ENCODE results near the gene CEP85L. TPM values are rescaled to one million over a fixed set of nuclear protein-coding genes. Genes with fewer than 3 reads are reported as not detected.

CEP85L gene
- total and polyA plus RNA-seq, 2 of the 4 experiments (the other 2 are of a cell fraction), result 2.3 to 25.6 TPM

GRCh38 chr6:118535176-118535844, 116.1 kb downstream of the CEP85L start:
- H3K4me3 ChIP-seq (ENCODE audit: insufficient read depth, low read depth, low read length), result no peak overlapping the region
- H2BK120ac ChIP-seq (ENCODE audit: low read depth, low read length), result no peak overlapping the region
- H2AFZ ChIP-seq (replicated peaks; ENCODE audit: low read length, poor library complexity), result no peak overlapping the region
- H2BK5ac ChIP-seq (ENCODE audit: low read depth, low read length, poor library complexity, severe bottlenecking), result no peak overlapping the region
- no peak overlapping the region for H3K4ac ChIP-seq (ENCODE audit: low read depth, low read length)
- H2AK5ac ChIP-seq (ENCODE audit: low read depth, low read length), result no peak overlapping the region
- no peak overlapping the region for H4K91ac ChIP-seq (ENCODE audit: insufficient read depth, low read depth, low read length)
- no peaks in the 10 kb centered on the region; the same call in 1 of the 2 replicates for H3K9me3 ChIP-seq (ENCODE audit: control insufficient read depth, insufficient read depth, low read length)
- no peak overlapping the region for H3K56ac ChIP-seq (ENCODE audit: extremely low read depth, insufficient read depth, low read length)
- ATAC-seq (ENCODE audit: low read depth) (no peak), DNase-seq (no peak)
- WGBS, 2 experiments (ENCODE audit: extremely low coverage in 2 of 2, insufficient read length in 1 of 2), result no CpG with 5 or more reads among the region's 6 CpGs
- BruUV-seq (replicated peaks), result no TSS peak
- intact Hi-C loops (cut with micrococcal nuclease) (no loop called here), dilution Hi-C loops (cut with HindIII; ENCODE audit: low sequenced_read_pairs, unreplicated experiment) (no loop called here), in situ Hi-C loops (cut with MboI; ENCODE audit: low sequenced_read_pairs) (no loop called here)
- H3K4me1 ChIP-seq (ENCODE audit: control insufficient read depth, insufficient read depth, low read length), result no peaks in the 10 kb centered on the region
- H2BK20ac ChIP-seq (ENCODE audit: low read depth, low read length), result no peak overlapping the region
- no peak overlapping the region for H3K4me2 ChIP-seq (ENCODE audit: low read depth, low read length)
- no peak overlapping the region for H3K27ac ChIP-seq (ENCODE audit: insufficient read depth, low read length)
- H3K9ac ChIP-seq (ENCODE audit: low read depth, low read length), result no peak overlapping the region
- ChIA-PET POLR2A (ENCODE audit: unreplicated experiment) (no interaction called here), CTCF (no interaction called here)
- H2AK9ac ChIP-seq (replicated peaks; ENCODE audit: low read depth, low read length, poor library complexity), result no peak overlapping the region
- H4K5ac ChIP-seq (ENCODE audit: low read depth, low read length), result no peak overlapping the region
- no peak overlapping the region for H3K14ac ChIP-seq (replicated peaks; ENCODE audit: low read depth, low read length)
- no peaks in the 10 kb centered on the region for H3K36me3 ChIP-seq (ENCODE audit: control insufficient read depth, insufficient read depth, low read length)
- no peaks in the 10 kb centered on the region; the same call in 1 of the 2 replicates for H4K20me1 ChIP-seq (ENCODE audit: insufficient read depth, low read length)
- no peaks in the 10 kb centered on the region for H3K9me1 ChIP-seq (ENCODE audit: insufficient read depth, low read length)
- H3K27me3 ChIP-seq (ENCODE audit: control insufficient read depth, insufficient read depth, low read length), result no peaks in the 10 kb centered on the region
- H3K18ac ChIP-seq (ENCODE audit: low read depth, low read length), result no peak overlapping the region
- H3K23ac ChIP-seq (ENCODE audit: low read depth, low read length), result no peak overlapping the region
- TF ChIP-seq CEBPB (IDR thresholded peaks at IDR 0.05; ENCODE audit: low read depth, low read length) (no peak), MAFK (IDR thresholded peaks at IDR 0.05; ENCODE audit: low read depth, low read length) (no peak), POLR2A (IDR thresholded peaks at IDR 0.05; ENCODE audit: low read depth, low read length) (no peak), CTCF (conservative IDR thresholded peaks at IDR 0.05; ENCODE audit: low read depth, low read length) (no peak), RAD21 (IDR thresholded peaks at IDR 0.05; ENCODE audit: low read length) (no peak), FOS (IDR thresholded peaks at IDR 0.05; ENCODE audit: low read depth, low read length) (no peak), RFX5 (IDR thresholded peaks at IDR 0.05; ENCODE audit: low read depth, low read length) (no peak), MXI1 (IDR thresholded peaks at IDR 0.05; ENCODE audit: borderline replicate concordance, low read depth, low read length) (no peak), CHD1 (IDR thresholded peaks at IDR 0.05; ENCODE audit: low read depth, low read length) (no peak), BHLHE40 (IDR thresholded peaks at IDR 0.05; ENCODE audit: low read depth, low read length) (no peak), NFE2L2 (IDR thresholded peaks at IDR 0.05; ENCODE audit: low read depth, low read length) (no peak), USF2 (IDR thresholded peaks at IDR 0.05; ENCODE audit: low read depth, low read length) (no peak), ELK1 (IDR thresholded peaks at IDR 0.05; ENCODE audit: borderline replicate concordance, low read depth, low read length) (no peak), RCOR1 (IDR thresholded peaks at IDR 0.05; ENCODE audit: insufficient replicate concordance, low read length) (no peak), MAZ (IDR thresholded peaks at IDR 0.05; ENCODE audit: borderline replicate concordance, low read depth, low read length) (no peak), SMC3 (IDR thresholded peaks at IDR 0.05; ENCODE audit: low read depth, low read length) (no peak)
- H3K79me1 ChIP-seq (ENCODE audit: low read depth in 1 of 2, low read length in 2 of 2), result peaks cover 10 to 24% of the 10 kb centered on the region in 2 experiments; a peak in 3 of 4 replicates
- no peak overlapping the region for H2BK15ac ChIP-seq (ENCODE audit: low read depth, low read length)
- no peak overlapping the region for H4K8ac ChIP-seq (ENCODE audit: low read depth in 2 of 2, low read length in 2 of 2)
